Endothelial cell of umbilical vein (primary cell): ENCODE results near the gene HEXIM2. TPM values are rescaled to one million over a fixed set of nuclear protein-coding genes. Genes with fewer than 3 reads are reported as not detected.

Experiments
- BruUV-seq: library from RNA; stranded (reverse); fragments of 400-500 nt; replicated peaks from 2 replicates; lab custom pipeline; 2021; lab: Mats Ljungman, UMichigan
- CTCF ChIA-PET: fragments of 300-600, 350-600 bp; sonication (Branson Sonifier 250); formaldehyde crosslinking; loops from one replicate; lab custom pipeline; 2021; ENCODE audit warnings: antibody characterized with exemption, inconsistent platforms; lab: Charles Lee
- POLR2A ChIA-PET: fragments of 300-600, 350-600 bp; sonication (Branson Sonifier 250); formaldehyde crosslinking; loops from one replicate; lab custom pipeline; 2021; ENCODE audit warnings: antibody characterized with exemption, inconsistent platforms; lab: Charles Lee
- DNase-seq: peaks from one replicate; pipeline ENCODE4 v3.0.0-alpha.2; 2011; ENCODE audit warnings: low read depth, low spot score
- FAIRE-seq: peaks from 2 replicates; lab custom pipeline; 2011; peaks lifted over from hg19 to GRCh38; lab: Jason Lieb, UNC
- H2AFZ ChIP-seq: 2 replicates; pipeline ENCODE4 v1.6.0; 2012; ENCODE audit warnings: low read depth, low read length, control low read depth, inconsistent platforms
- H3K27ac ChIP-seq: 2 replicates; pipeline ENCODE4 v1.5.1; 2011; ENCODE audit warnings: low read depth, mild to moderate bottlenecking, control low read depth, low read length, moderate library complexity; ENCODE audit not compliant: insufficient read depth
- H3K27me3 ChIP-seq, 2 experiments: 2 replicates each; pipeline versions ENCODE4 v1.6.0 to v1.6.1; 2011; ENCODE audit warnings: low read length in 2 of 2, mixed read lengths in 1 of 2; ENCODE audit not compliant: control insufficient read depth in 2 of 2, insufficient read depth in 2 of 2
- H3K36me3 ChIP-seq, 2 experiments: 2 replicates in 1 of 2; 3 replicates in 1 of 2; pipeline ENCODE4 v1.5.1; 2011; ENCODE audit warnings: low read length in 2 of 2, mild to moderate bottlenecking in 1 of 2, moderate library complexity in 1 of 2; ENCODE audit not compliant: control insufficient read depth in 2 of 2, insufficient read depth in 2 of 2; ENCODE audit errors: extremely low read depth in 1 of 2
- H3K4me1 ChIP-seq: 3 replicates; pipeline ENCODE4 v1.5.1; 2011; ENCODE audit warnings: mild to moderate bottlenecking, low read length; ENCODE audit not compliant: control insufficient read depth, insufficient read depth; ENCODE audit errors: extremely low read depth
- H3K4me2 ChIP-seq: 2 replicates; pipeline ENCODE4 v1.6.1; 2011; ENCODE audit warnings: low read length, control low read depth, mixed read lengths; ENCODE audit not compliant: insufficient read depth
- H3K4me3 ChIP-seq, 3 experiments: fragments of 200-600 bp in 1 of 3; sonication (generic), shearing (Covaris generic) in 1 of 3; replicated peaks in 1 of 3; 2 replicates each; pipeline ENCODE4 v1.5.1; 2011 to 2016; ENCODE audit warnings: control low read depth in 3 of 3, low read length in 3 of 3, mild to moderate bottlenecking in 2 of 3, inconsistent platforms in 1 of 3, low read depth in 1 of 3, moderate library complexity in 1 of 3; ENCODE audit not compliant: insufficient read depth in 1 of 3
- H3K79me2 ChIP-seq: 2 replicates; pipeline ENCODE4 v1.6.0; 2012; ENCODE audit warnings: low read length, inconsistent platforms; ENCODE audit not compliant: control insufficient read depth, insufficient read depth
- H3K9ac ChIP-seq: replicated peaks from 2 replicates; pipeline ENCODE3; 2011; ENCODE audit warnings: low read length, control low read depth; ENCODE audit not compliant: insufficient read depth; ENCODE audit errors: extremely low read depth
- H3K9me1 ChIP-seq: replicated peaks from 3 replicates; pipeline ENCODE4 v1.6.0; 2011; ENCODE audit warnings: mild to moderate bottlenecking, low read length; ENCODE audit not compliant: control insufficient read depth, insufficient read depth; ENCODE audit errors: extremely low read depth
- H3K9me3 ChIP-seq: replicated peaks from 2 replicates; pipeline ENCODE4 v1.5.1; 2012; ENCODE audit warnings: low read length, inconsistent platforms; ENCODE audit not compliant: control insufficient read depth, insufficient read depth
- H4K20me1 ChIP-seq: replicated peaks from 2 replicates; pipeline ENCODE3; 2011; ENCODE audit warnings: mild to moderate bottlenecking, low read length; ENCODE audit not compliant: control insufficient read depth, insufficient read depth; ENCODE audit errors: extremely low read depth
- CTCF ChIP-seq, 2 donors: IDR thresholded peaks; 1 replicate in 1 of 2; 2 replicates in 1 of 2; pipeline ENCODE4 v1.5.1; 2011; ENCODE audit warnings: low read length in 2 of 2, mild to moderate bottlenecking in 2 of 2, moderate library complexity in 2 of 2, control low read depth in 1 of 2, inconsistent platforms in 1 of 2, low read depth in 1 of 2; ENCODE audit not compliant: insufficient read depth in 1 of 2; ENCODE audit errors: extremely low read depth in 1 of 2
- EZH2 ChIP-seq: IDR thresholded peaks from 2 replicates; pipeline ENCODE4 v1.6.1; 2012; ENCODE audit warnings: borderline replicate concordance, low read depth, mild to moderate bottlenecking, moderate library complexity, low read length, inconsistent platforms; ENCODE audit not compliant: severe bottlenecking
- FOS ChIP-seq: IDR thresholded peaks from 2 replicates; pipeline ENCODE4 v1.6.1; 2011; ENCODE audit warnings: mild to moderate bottlenecking, low read length, moderate library complexity, borderline replicate concordance; ENCODE audit not compliant: insufficient read depth
- GATA2 ChIP-seq: IDR thresholded peaks from 2 replicates; pipeline ENCODE4 v1.7.0; 2011; ENCODE audit warnings: low read depth, mild to moderate bottlenecking, moderate library complexity, mixed read lengths, low read length; ENCODE audit not compliant: insufficient read length, insufficient read depth
- JUN ChIP-seq: IDR thresholded peaks from 2 replicates; pipeline ENCODE4 v1.6.1; 2011; ENCODE audit warnings: borderline replicate concordance, low read depth; ENCODE audit not compliant: insufficient read length, insufficient read depth
- MAX ChIP-seq: IDR thresholded peaks from 2 replicates; pipeline ENCODE4 v1.6.1; 2011; ENCODE audit not compliant: insufficient read depth, insufficient read length
- MYC ChIP-seq: IDR thresholded peaks from one replicate; pipeline ENCODE4 v1.6.1; 2011; ENCODE audit warnings: mild to moderate bottlenecking, low read depth, low read length
- POLR2A ChIP-seq: IDR thresholded peaks from 2 replicates; pipeline ENCODE4 v1.6.1; 2012; ENCODE audit warnings: low read depth, mild to moderate bottlenecking, control low read depth, low read length
- POLR2AphosphoS5 ChIP-seq: IDR thresholded peaks from 2 replicates; pipeline ENCODE4 v1.6.1; 2012; ENCODE audit warnings: low read depth, mild to moderate bottlenecking, control low read depth, low read length, moderate library complexity; ENCODE audit not compliant: insufficient read depth
- dilution Hi-C: fragments of 300-500 bp; cut with MboI; formaldehyde crosslinking; loops from one replicate; pipeline ENCODE4 v1.15.0; 2019; ENCODE audit warnings: low sequenced_read_pairs; ENCODE audit not compliant: extremely low pct_ligation_motif_present
- intact Hi-C: fragments of 100-400 bp; cut with micrococcal nuclease; formaldehyde crosslinking; loops from one replicate; pipeline ENCODE4 v1.10.0; 2022
- polyA plus RNA-seq, 4 experiments: library from polyadenylated mRNA; depleted of rRNA in 3 of 4; stranded (reverse) in 3 of 4; unstranded in 1 of 4; fragments of >200 nt; gene quantifications; 2 replicates each; pipeline versions ENCODE4 v1.2.1 to v1.2.3, GENCODE V29; 2011 to 2012; ENCODE audit warnings: missing spikeins in 1 of 4
- total RNA-seq: library from RNA; stranded (reverse); gene quantifications from 2 replicates; pipeline ENCODE4 v1.2.3, GENCODE V29; 2021

HEXIM2 gene
- total and polyA plus RNA-seq, 2 donors (not counting 3 experiments of a cell fraction or from before 2014, with no cell fraction given), result 2.9 to 3.8 TPM

- no peak for FAIRE-seq
These were observed 24.7 kb upstream of the HEXIM2 start for GRCh38 chr17:45136846-45137560.

More at GRCh38 chr17:45136846-45137560, 24.7 kb upstream of the HEXIM2 start:
- Histone ChIP-seq H3K79me2 (no peaks in the 10 kb centered on the region), H3K9me3 (no peaks in the 10 kb centered on the region), H3K9me1 (no peaks in the 10 kb centered on the region), H3K4me3 (no peak overlapping the region), H3K4me2 (no peak overlapping the region), H3K36me3 (no peaks in the 10 kb centered on the region), H3K27me3 (no peaks in the 10 kb centered on the region), H3K4me1 (peaks cover 10% of the 10 kb centered on the region), H2AFZ (no peak overlapping the region), H3K9ac (no peak overlapping the region), H3K27ac (no peak overlapping the region), H4K20me1 (no peaks in the 10 kb centered on the region)
- POLR2A ChIA-PET, result no interaction called here
- TF ChIP-seq POLR2AphosphoS5 (no peak), FOS (no peak), GATA2 (no peak), EZH2 (no peak), POLR2A (no peak), MYC (no peak), JUN (no peak), MAX (no peak), CTCF (IDR thresholded peaks at IDR 0.05; ENCODE audit: extremely low read depth in 1 of 2, insufficient read depth in 1 of 2, low read depth in 1 of 2, low read length in 2 of 2) (no peak)
- dilution Hi-C loops, result no loop called here
- intact Hi-C loops, result no loop called here
- BruUV-seq, result no TSS peak
- CTCF ChIA-PET, result interaction anchor here (0.8 to 6.4 kb wide), 4 partner anchors 11 to 257 kb away, joined by 3 to 476 read pairs (median 200); partner anchors contain the start of gene HEXIM1
- no peak for DNase-seq
